Thoracic aorta (tissue), 2 donors: Measurements from ENCODE around the gene CNPY4. TPM values are rescaled to one million over a fixed set of nuclear protein-coding genes. Genes with fewer than 3 reads are reported as not detected.
A peak's percentile ranks its signal among the peaks of the same experiment; 100 is the strongest.

Experiments
- ATAC-seq: fragments of 150-250 bp; one replicate; pipeline ENCODE4 v1.8.0; 2017; ENCODE audit warnings: low read depth; ENCODE audit not compliant: insufficient number of reproducible peaks, low FRiP score
- DNase-seq: peaks from one replicate; pipeline ENCODE4 v3.0.0-alpha.2; 2020; ENCODE audit warnings: low spot score
- H3K27ac ChIP-seq, 2 donors: fragments of 200-600 bp; sonication (generic); 1 replicate in 1 of 2; 2 replicates in 1 of 2; pipeline ENCODE4 v1.5.1; 2016; ENCODE audit warnings: mild to moderate bottlenecking in 2 of 2, moderate library complexity in 2 of 2
- H3K27me3 ChIP-seq: fragments of 200-600 bp; sonication (generic); replicated peaks from 2 replicates; pipeline ENCODE4 v1.6.0; 2016; ENCODE audit warnings: mild to moderate bottlenecking; ENCODE audit not compliant: insufficient read depth
- H3K36me3 ChIP-seq: fragments of 200-600 bp; sonication (generic); one replicate; pipeline ENCODE4 v1.5.1; 2016
- H3K4me1 ChIP-seq, 2 donors: fragments of 200-600 bp; sonication (generic); 1 replicate in 1 of 2; 2 replicates in 1 of 2; pipeline versions ENCODE4 v1.5.1 to v1.6.0; 2016; ENCODE audit warnings: low read depth in 2 of 2, mild to moderate bottlenecking in 1 of 2; ENCODE audit not compliant: control insufficient read depth in 1 of 2
- H3K4me3 ChIP-seq: fragments of 200-600 bp; sonication (generic); 2 replicates; pipeline ENCODE4 v1.5.1; 2016; ENCODE audit warnings: mild to moderate bottlenecking
- H3K9me3 ChIP-seq: fragments of 200-600 bp; sonication (generic); 2 replicates; pipeline ENCODE4 v1.5.1; 2016
- CTCF ChIP-seq: fragments of 200-600 bp; sonication (generic); IDR thresholded peaks from one replicate; pipeline ENCODE4 v1.5.1; 2019; ENCODE audit warnings: antibody characterized with exemption
- total RNA-seq, 2 donors: library from RNA; depleted of rRNA; stranded (reverse); fragments of >200 nt; gene quantifications; one replicate each; pipeline versions ENCODE4 v1.1.0 to v1.2.3, GENCODE V29; 2016

Gene CNPY4
- total RNA-seq, 2 donors from 2014 or later, result 12.6 to 13.7 TPM

DNA sequence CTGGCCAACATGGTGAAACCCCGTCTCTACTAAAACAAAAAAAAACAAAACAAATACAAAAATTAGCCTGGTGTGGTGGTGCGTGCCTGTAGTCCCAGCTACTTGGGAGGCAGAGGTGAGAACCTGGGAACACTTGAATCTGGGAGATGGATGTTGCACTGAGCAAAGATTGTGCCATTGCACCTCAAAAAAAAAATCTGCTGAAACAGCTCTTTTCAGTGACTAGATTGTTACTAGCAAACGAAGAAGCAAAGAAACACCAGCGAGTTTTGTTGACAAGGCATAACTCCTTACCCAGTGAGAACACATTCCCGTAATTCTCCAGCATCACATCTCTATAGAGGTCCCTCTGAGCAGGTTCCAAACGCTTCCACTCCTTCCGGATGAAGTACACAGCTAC, 44.6 kb upstream of the CNPY4 start:
- ATAC-seq, result no peak
- no peak for TF ChIP-seq CTCF
- no peak for DNase-seq

DNA sequence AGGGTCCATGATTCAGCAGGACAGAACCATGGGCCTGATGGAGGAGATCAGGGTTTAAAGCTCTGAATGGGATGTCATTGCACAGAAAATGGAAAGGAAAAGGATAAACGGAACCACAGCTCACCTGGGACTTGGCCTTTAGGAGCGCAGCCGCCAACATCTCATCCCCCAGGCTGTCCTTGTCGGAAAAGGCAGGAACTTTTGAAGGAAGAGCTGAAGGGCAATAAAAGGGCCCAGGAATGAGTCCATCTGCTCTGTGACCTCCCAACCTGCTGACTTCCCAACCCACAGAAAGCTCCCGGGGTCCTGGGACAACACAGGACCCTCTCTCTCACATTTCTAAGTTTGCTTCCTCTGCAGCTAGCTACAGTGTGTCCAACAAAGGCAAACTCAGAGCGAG, 44.0 kb upstream of the CNPY4 start:
- no peak for DNase-seq
- ATAC-seq, result no peak
- H3K27me3 ChIP-seq, result no peaks in the 10 kb centered on the region
- H3K27ac ChIP-seq, result no peak overlapping the region
- peaks cover 10 to 17% of the 10 kb centered on the region in 2 donors for H3K4me1 ChIP-seq
- H3K36me3 ChIP-seq, result peaks cover 72% of the 10 kb centered on the region
- TF ChIP-seq CTCF, result no peak
- peaks cover 13% of the 10 kb centered on the region for H3K9me3 ChIP-seq
- H3K4me3 ChIP-seq, result no peak overlapping the region

More for the DNA sequence above, 44.6 kb upstream of the CNPY4 start:
- Histone ChIP-seq H3K4me1 (peaks cover 4 to 11% of the 10 kb centered on the region in 2 donors), H3K4me3 (no peak overlapping the region), H3K36me3 (peaks cover 77% of the 10 kb centered on the region), H3K27me3 (no peaks in the 10 kb centered on the region), H3K27ac (no peak overlapping the region), H3K9me3 (peaks cover 13% of the 10 kb centered on the region)

DNA sequence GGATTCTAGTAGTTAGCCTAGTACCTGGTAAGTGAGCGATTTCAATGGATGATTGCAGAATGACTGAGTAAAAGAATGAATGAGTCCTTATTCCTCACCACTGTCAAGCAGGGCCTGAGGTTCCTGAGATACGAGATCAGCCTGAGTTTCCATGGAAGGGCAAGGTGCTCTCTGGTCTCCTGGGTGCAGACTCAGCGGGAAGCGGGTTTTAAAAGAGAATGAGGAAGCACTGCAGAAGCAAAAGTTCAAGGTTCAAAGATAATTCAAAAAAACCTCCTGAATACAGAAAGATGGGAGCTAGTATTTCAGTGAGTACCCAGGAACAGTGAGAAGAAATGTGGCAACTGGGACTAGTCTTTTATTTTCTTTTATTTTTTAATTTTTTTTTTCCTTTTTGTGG, 42.2 kb upstream of the CNPY4 start:
- peaks cover 18 to 27% of the 10 kb centered on the region in 2 donors for H3K4me1 ChIP-seq
- no peak for ATAC-seq
- peaks cover 2% of the 10 kb centered on the region for H3K9me3 ChIP-seq
- no peaks in the 10 kb centered on the region for H3K27me3 ChIP-seq
- no peak overlapping the region for H3K4me3 ChIP-seq
- DNase-seq, result no peak
- no peak for TF ChIP-seq CTCF
- H3K27ac ChIP-seq, result no peak overlapping the region
- H3K36me3 ChIP-seq, result peaks cover 54% of the 10 kb centered on the region

DNA sequence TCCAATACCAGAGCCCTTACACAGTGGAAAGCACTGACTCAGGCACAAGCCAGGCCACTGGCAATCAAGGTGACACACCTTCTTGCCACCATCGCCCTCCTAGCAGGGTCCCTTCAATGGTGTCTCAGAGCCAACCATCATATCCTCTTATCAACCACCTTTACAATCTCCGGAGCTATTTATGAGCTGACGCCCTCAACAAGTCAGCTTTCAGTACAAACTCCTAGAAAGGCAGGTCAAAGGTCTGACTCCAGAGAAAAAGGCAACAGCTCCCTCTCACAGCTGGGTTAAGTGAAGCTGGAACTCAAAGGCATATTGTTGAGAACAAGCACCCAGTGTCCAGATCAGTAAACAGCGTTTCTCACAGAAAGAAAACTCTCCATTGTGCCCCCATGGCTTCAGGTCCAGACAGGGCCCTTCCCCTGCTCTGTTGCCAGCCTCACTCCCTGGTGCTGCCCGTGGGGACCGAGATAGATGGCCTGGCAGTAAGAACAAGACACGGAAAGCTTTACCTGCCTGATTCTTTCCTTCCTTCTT, 40.3 kb upstream of the CNPY4 start:
- peaks cover 35% of the 10 kb centered on the region for H3K36me3 ChIP-seq
- DNase-seq, result no peak
- TF ChIP-seq CTCF, result no peak
- no peak overlapping the region for H3K4me3 ChIP-seq
- H3K4me1 ChIP-seq, result peaks cover 19 to 34% of the 10 kb centered on the region in 2 donors
- H3K9me3 ChIP-seq, result no peaks in the 10 kb centered on the region
- ATAC-seq, result no peak
- H3K27me3 ChIP-seq, result no peaks in the 10 kb centered on the region
- H3K27ac ChIP-seq, result no peak overlapping the region

- H3K4me3 ChIP-seq, result peak overlapping the region; percentile 80
- H3K4me1 ChIP-seq, result peaks cover 19 to 34% of the 10 kb centered on the region in 2 donors
- DNase-seq, result no peak
- ATAC-seq, result peak; percentile 4
- TF ChIP-seq CTCF, result no peak
- no peaks in the 10 kb centered on the region for H3K27me3 ChIP-seq
- H3K36me3 ChIP-seq, result peaks cover 16% of the 10 kb centered on the region
- no peaks in the 10 kb centered on the region for H3K9me3 ChIP-seq
- H3K27ac ChIP-seq, result peak overlapping the region; percentile 63 to 86
Observed at GRCh38 chr7:100080907-100081534, 38.4 kb upstream of the CNPY4 start.
